Measurements from ENCODE around the gene ETNK1. TPM values are rescaled to one million over a fixed set of nuclear protein-coding genes. Genes with fewer than 3 reads are reported as not detected.

ETNK1 gene
- total and polyA plus RNA-seq, 2 experiments from 2014 or later: 19.0 to 58.5 TPM

DNA sequence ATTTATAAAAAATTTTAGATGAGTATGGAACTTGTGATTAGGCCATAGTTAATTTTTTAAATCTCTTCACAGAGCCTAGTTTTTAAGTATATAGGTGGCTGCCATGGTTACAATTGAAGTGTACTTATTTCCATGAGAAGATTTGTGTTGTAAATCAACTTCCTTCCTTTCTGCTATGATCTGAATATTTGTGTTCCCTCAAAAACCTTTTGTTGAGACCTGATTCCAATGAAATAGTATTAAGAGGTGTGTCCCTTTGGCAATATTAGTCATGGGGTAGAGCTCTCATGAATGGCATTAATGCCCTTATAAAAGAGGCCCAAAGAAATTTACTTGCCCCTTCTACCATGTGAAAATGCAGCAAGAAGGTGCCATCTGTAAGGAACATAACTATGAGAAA is 28.8 kb downstream of the ETNK1 start:
- no peak for TF ChIP-seq EZH2phosphoT487 (IDR thresholded peaks at IDR 0.05; ENCODE audit: low read depth, severe bottlenecking, unreplicated experiment)
- TF ChIP-seq, protein P1, sequence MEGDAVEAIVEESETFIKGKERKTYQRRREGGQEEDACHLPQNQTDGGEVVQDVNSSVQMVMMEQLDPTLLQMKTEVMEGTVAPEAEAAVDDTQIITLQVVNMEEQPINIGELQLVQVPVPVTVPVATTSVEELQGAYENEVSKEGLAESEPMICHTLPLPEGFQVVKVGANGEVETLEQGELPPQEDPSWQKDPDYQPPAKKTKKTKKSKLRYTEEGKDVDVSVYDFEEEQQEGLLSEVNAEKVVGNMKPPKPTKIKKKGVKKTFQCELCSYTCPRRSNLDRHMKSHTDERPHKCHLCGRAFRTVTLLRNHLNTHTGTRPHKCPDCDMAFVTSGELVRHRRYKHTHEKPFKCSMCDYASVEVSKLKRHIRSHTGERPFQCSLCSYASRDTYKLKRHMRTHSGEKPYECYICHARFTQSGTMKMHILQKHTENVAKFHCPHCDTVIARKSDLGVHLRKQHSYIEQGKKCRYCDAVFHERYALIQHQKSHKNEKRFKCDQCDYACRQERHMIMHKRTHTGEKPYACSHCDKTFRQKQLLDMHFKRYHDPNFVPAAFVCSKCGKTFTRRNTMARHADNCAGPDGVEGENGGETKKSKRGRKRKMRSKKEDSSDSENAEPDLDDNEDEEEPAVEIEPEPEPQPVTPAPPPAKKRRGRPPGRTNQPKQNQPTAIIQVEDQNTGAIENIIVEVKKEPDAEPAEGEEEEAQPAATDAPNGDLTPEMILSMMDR (IDR thresholded peaks at IDR 0.05; ENCODE audit: poor library complexity): no peak
- TF ChIP-seq EZH2 (IDR thresholded peaks at IDR 0.05; ENCODE audit: borderline replicate concordance): no peak
- H3K4me2 ChIP-seq: no peak overlapping the region

DNA sequence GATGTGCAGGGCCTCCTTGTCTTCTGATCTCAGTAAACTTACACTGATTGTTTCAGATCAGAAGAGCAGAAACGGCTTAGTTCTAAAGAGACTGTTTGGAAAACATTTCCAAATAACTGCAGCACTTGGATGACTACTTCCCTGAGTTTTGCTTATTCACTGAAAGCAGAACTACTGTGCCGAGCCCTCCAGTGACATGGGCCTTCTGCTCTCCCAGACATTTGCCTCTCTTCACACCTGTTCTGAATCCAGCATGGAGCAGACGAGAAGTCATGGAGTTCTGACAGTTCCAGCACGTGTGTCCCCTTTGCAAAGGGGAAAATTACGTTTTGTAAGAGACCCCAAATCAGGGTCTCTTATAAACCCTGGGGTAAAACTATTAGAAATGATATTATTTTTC is 31.4 kb downstream of the ETNK1 start:
- no peaks in the 10 kb centered on the region for H3K36me3 ChIP-seq (replicated peaks; ENCODE audit: insufficient read depth, low read depth)
- H3K9me3 ChIP-seq (ENCODE audit: low read depth): no peaks in the 10 kb centered on the region
- H4K20me1 ChIP-seq (ENCODE audit: insufficient read depth, poor library complexity, severe bottlenecking): peaks cover 2% of the 10 kb centered on the region
- peaks cover 30% of the 10 kb centered on the region for H3K79me2 ChIP-seq
- H3K4me1 ChIP-seq (ENCODE audit: insufficient read depth): no peaks in the 10 kb centered on the region
- 77% methylated on average over 5 of the region's 5 CpGs for WGBS (ENCODE audit: low lambda C conversion rate, missing lambda C conversion rate)
- H3K27ac ChIP-seq: no peak overlapping the region
- H3K9me2 ChIP-seq (replicated peaks; ENCODE audit: insufficient read depth): no peaks in the 10 kb centered on the region
- H3K27me3 ChIP-seq: no peaks in the 10 kb centered on the region
- TF ChIP-seq EZH2phosphoT487 (IDR thresholded peaks at IDR 0.05; ENCODE audit: low read depth, severe bottlenecking, unreplicated experiment): no peak
- no peak for TF ChIP-seq EZH2 (IDR thresholded peaks at IDR 0.05; ENCODE audit: borderline replicate concordance)
- TF ChIP-seq, protein P1 (IDR thresholded peaks at IDR 0.05; ENCODE audit: poor library complexity): no peak
- H3K4me3 ChIP-seq: no peak overlapping the region
- DNase-seq (ENCODE audit: low spot score): no peak
- H3K4me2 ChIP-seq: no peak overlapping the region
- H2AFZ ChIP-seq: no peak overlapping the region

More for the DNA sequence above, 28.8 kb downstream of the ETNK1 start:
- Histone ChIP-seq H3K27ac (no peak overlapping the region), H2AFZ (no peak overlapping the region), H3K79me2 (peaks cover 47% of the 10 kb centered on the region), H3K36me3 (replicated peaks; ENCODE audit: insufficient read depth, low read depth) (no peaks in the 10 kb centered on the region), H3K4me3 (no peak overlapping the region), H3K9me2 (replicated peaks; ENCODE audit: insufficient read depth) (no peaks in the 10 kb centered on the region), H3K4me1 (ENCODE audit: insufficient read depth) (no peaks in the 10 kb centered on the region), H3K27me3 (no peaks in the 10 kb centered on the region), H4K20me1 (ENCODE audit: insufficient read depth, poor library complexity, severe bottlenecking) (peaks cover 2% of the 10 kb centered on the region), H3K9me3 (ENCODE audit: low read depth) (no peaks in the 10 kb centered on the region)
- no peak for DNase-seq (ENCODE audit: low spot score)

DNA sequence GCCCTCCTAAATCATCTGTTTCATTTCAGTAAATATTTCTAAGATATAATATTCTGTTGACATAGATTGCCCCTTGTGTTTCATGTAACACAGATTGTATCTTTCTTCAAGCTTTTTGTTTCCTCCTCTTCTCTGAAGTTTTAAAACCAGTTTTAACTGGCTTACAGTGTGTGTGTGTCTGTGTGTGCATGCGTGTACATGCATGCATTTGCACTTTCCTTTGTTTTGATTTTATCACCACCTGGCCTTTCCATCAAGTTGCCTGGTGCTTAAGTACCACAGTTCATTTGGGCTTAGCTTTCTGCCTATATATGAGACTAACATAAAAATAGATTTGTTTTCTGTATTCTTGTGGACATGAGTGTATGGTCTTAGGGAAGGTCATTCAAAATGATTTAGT is 31.9 kb downstream of the ETNK1 start:
- no peak for DNase-seq (ENCODE audit: low spot score)
- H3K4me1 ChIP-seq (ENCODE audit: insufficient read depth): no peaks in the 10 kb centered on the region
- TF ChIP-seq, protein P1 (IDR thresholded peaks at IDR 0.05; ENCODE audit: poor library complexity): no peak
- TF ChIP-seq EZH2 (IDR thresholded peaks at IDR 0.05; ENCODE audit: borderline replicate concordance) (no peak), EZH2phosphoT487 (IDR thresholded peaks at IDR 0.05; ENCODE audit: low read depth, severe bottlenecking, unreplicated experiment) (no peak)
- H3K27ac ChIP-seq: no peak overlapping the region
- H3K27me3 ChIP-seq: no peaks in the 10 kb centered on the region
- H3K36me3 ChIP-seq (replicated peaks; ENCODE audit: insufficient read depth, low read depth): no peaks in the 10 kb centered on the region
- H3K9me3 ChIP-seq (ENCODE audit: low read depth): no peaks in the 10 kb centered on the region
- WGBS (ENCODE audit: low lambda C conversion rate, missing lambda C conversion rate): 95% methylated on average over 1 of the region's 1 CpG
- H3K4me2 ChIP-seq: no peak overlapping the region
- H3K9me2 ChIP-seq (replicated peaks; ENCODE audit: insufficient read depth): no peaks in the 10 kb centered on the region
- H3K4me3 ChIP-seq: no peak overlapping the region
- H3K79me2 ChIP-seq: peaks cover 29% of the 10 kb centered on the region
- H2AFZ ChIP-seq: no peak overlapping the region
- peaks cover 2% of the 10 kb centered on the region for H4K20me1 ChIP-seq (ENCODE audit: insufficient read depth, poor library complexity, severe bottlenecking)

DNA sequence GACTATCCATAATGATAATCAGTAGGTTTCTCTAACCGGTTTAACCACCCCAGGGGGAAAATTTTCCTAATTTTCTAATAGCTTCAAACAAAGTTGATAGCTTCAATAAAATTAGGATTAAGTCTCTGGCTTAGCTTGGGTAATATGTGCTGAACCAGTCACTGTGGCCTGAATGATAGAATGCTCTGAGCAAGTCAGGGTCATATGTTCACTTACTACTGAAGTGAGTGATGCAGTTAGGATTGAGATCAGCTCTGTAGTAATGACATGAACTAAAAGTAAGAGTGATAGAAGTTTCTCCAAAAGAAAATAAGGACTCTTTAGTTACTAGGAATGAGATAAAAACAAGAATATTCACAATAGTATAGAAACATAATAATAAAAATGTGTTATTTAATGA is 32.6 kb downstream of the ETNK1 start:
- Histone ChIP-seq H3K79me2 (peaks cover 26% of the 10 kb centered on the region), H3K9me2 (replicated peaks; ENCODE audit: insufficient read depth) (no peaks in the 10 kb centered on the region), H3K27ac (no peak overlapping the region), H2AFZ (no peak overlapping the region), H4K20me1 (ENCODE audit: insufficient read depth, poor library complexity, severe bottlenecking) (peaks cover 2% of the 10 kb centered on the region), H3K27me3 (no peaks in the 10 kb centered on the region), H3K4me2 (no peak overlapping the region), H3K4me3 (no peak overlapping the region), H3K36me3 (replicated peaks; ENCODE audit: insufficient read depth, low read depth) (no peaks in the 10 kb centered on the region), H3K9me3 (ENCODE audit: low read depth) (no peaks in the 10 kb centered on the region), H3K4me1 (ENCODE audit: insufficient read depth) (no peaks in the 10 kb centered on the region)
- TF ChIP-seq, protein P1 (IDR thresholded peaks at IDR 0.05; ENCODE audit: poor library complexity): no peak
- 89% methylated on average over 1 of the region's 1 CpG for WGBS (ENCODE audit: low lambda C conversion rate, missing lambda C conversion rate)
- no peak for DNase-seq (ENCODE audit: low spot score)
